Ishikawa (cell line): ENCODE data around the gene CADM2.

ENCODE experiments used
- CEBPB ChIP-seq: IDR thresholded peaks from 2 replicates; pipeline ENCODE4 v1.6.1; 2012
- CREB1 ChIP-seq: IDR thresholded peaks from 2 replicates; pipeline ENCODE4 v1.6.1; 2012; ENCODE audit warnings: low read depth
- EGR1 ChIP-seq: IDR thresholded peaks from 2 replicates; pipeline ENCODE4 v1.6.1; 2012
- EP300 ChIP-seq: IDR thresholded peaks from 2 replicates; pipeline ENCODE4 v1.6.1; 2012; ENCODE audit warnings: borderline replicate concordance
- FOXM1 ChIP-seq: IDR thresholded peaks from 2 replicates; pipeline ENCODE4 v1.6.1; 2012; ENCODE audit warnings: low read depth, borderline replicate concordance
- NFIC ChIP-seq: IDR thresholded peaks from 2 replicates; pipeline ENCODE4 v1.6.1; 2012
- RAD21 ChIP-seq: IDR thresholded peaks from 2 replicates; pipeline ENCODE4 v1.6.1; 2012; ENCODE audit warnings: low read depth
- TAF1 ChIP-seq: IDR thresholded peaks from 2 replicates; pipeline ENCODE4 v1.6.1; 2012; ENCODE audit warnings: low read depth, mild to moderate bottlenecking
- TCF12 ChIP-seq: IDR thresholded peaks from 2 replicates; pipeline ENCODE4 v1.6.1; 2012; ENCODE audit warnings: low read depth
- TEAD4 ChIP-seq: IDR thresholded peaks from 2 replicates; pipeline ENCODE4 v1.6.1; 2012
- TF ChIP-seq, protein P1 (sequence below): IDR thresholded peaks from 2 replicates; pipeline ENCODE4 v1.6.1; 2012
- TF ChIP-seq, protein P2 (sequence below): IDR thresholded peaks from 2 replicates; pipeline ENCODE4 v1.6.1; 2012
- TF ChIP-seq, protein P3 (sequence below): IDR thresholded peaks from 2 replicates; pipeline ENCODE4 v1.6.1; 2012; ENCODE audit warnings: low read depth, mild to moderate bottlenecking

DNA sequence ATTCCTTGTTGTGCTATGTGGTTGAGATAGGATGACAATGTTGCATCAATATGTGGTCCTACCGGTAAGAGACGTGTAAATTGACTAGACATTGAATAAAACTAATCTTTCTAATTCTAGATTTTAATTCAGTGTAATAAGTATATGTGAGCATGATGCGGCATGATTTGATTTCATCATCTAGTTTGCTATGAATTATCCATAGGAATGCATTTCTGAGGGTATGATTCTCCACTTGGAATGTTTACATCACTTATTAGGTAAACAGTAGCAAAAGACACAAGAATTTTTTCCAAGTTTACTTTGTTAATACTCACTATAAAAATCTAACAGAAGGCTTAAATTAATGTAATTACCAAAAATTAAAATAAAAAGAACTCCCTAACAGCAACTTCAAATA lies 353.5 kb downstream of the CADM2 start:
- no peak for TF ChIP-seq EGR1
- TF ChIP-seq CREB1: no peak
- TF ChIP-seq EP300: no peak
- no peak for TF ChIP-seq TAF1
- TF ChIP-seq, protein P1, sequence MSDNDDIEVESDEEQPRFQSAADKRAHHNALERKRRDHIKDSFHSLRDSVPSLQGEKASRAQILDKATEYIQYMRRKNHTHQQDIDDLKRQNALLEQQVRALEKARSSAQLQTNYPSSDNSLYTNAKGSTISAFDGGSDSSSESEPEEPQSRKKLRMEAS: no peak
- TF ChIP-seq, protein P2, sequence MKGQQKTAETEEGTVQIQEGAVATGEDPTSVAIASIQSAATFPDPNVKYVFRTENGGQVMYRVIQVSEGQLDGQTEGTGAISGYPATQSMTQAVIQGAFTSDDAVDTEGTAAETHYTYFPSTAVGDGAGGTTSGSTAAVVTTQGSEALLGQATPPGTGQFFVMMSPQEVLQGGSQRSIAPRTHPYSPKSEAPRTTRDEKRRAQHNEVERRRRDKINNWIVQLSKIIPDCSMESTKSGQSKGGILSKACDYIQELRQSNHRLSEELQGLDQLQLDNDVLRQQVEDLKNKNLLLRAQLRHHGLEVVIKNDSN: no peak
- no peak for TF ChIP-seq NFIC
- no peak for TF ChIP-seq TEAD4
- TF ChIP-seq, protein P3, sequence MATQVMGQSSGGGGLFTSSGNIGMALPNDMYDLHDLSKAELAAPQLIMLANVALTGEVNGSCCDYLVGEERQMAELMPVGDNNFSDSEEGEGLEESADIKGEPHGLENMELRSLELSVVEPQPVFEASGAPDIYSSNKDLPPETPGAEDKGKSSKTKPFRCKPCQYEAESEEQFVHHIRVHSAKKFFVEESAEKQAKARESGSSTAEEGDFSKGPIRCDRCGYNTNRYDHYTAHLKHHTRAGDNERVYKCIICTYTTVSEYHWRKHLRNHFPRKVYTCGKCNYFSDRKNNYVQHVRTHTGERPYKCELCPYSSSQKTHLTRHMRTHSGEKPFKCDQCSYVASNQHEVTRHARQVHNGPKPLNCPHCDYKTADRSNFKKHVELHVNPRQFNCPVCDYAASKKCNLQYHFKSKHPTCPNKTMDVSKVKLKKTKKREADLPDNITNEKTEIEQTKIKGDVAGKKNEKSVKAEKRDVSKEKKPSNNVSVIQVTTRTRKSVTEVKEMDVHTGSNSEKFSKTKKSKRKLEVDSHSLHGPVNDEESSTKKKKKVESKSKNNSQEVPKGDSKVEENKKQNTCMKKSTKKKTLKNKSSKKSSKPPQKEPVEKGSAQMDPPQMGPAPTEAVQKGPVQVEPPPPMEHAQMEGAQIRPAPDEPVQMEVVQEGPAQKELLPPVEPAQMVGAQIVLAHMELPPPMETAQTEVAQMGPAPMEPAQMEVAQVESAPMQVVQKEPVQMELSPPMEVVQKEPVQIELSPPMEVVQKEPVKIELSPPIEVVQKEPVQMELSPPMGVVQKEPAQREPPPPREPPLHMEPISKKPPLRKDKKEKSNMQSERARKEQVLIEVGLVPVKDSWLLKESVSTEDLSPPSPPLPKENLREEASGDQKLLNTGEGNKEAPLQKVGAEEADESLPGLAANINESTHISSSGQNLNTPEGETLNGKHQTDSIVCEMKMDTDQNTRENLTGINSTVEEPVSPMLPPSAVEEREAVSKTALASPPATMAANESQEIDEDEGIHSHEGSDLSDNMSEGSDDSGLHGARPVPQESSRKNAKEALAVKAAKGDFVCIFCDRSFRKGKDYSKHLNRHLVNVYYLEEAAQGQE: no peak
- no peak for TF ChIP-seq CEBPB
- TF ChIP-seq FOXM1: no peak
- TF ChIP-seq RAD21: no peak
- TF ChIP-seq TCF12: no peak
